NCI-H2227 (cell line): ENCODE data around the gene OR4D2.

Experiments used
- DNase-seq: peaks from one replicate; lab custom pipeline; 2025; ENCODE audit not compliant: unreplicated experiment; lab: John Stamatoyannopoulos, UW

The OR4D2 gene

DNA sequence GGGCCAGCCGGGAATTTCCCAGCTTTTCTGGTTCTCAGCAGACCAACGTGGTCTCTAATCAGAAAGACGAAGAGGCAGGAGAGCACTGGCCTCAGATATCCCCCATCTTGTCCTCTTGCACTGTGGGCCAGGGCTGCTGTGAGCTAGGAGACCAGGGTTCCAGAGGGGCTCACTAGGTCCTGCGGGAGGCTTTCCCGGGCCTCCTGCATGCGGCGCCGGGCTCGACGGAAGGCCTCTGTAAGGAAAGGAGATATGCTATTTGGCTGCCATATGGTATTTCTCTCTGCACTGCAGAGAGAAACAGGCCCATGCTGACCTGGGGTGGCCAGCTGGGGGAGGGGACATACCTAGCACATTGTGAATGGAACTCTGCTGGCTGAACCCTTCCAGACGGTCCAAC lies 39.2 kb downstream of the OR4D2 start:
- DNase-seq, result no peak

DNA sequence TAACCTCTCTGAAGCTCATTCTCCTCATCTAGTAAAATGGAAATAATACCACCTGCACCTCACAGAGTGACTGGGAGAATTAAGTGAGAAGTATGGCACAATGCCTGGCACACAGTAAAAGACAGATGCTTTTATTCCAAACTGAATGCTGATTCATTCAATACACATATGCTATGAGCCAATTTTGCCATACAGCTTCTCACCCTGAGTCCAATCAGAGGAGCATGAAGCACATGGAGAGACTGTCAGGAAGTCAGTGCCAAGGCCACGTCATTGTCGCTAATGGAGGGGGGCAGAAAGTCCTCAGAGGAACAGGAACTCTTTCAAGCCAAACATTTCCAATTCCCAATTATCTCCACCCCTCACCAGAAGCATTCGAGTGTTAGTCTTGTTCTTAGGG lies 40.7 kb downstream of the OR4D2 start:
- no peak for DNase-seq

DNA sequence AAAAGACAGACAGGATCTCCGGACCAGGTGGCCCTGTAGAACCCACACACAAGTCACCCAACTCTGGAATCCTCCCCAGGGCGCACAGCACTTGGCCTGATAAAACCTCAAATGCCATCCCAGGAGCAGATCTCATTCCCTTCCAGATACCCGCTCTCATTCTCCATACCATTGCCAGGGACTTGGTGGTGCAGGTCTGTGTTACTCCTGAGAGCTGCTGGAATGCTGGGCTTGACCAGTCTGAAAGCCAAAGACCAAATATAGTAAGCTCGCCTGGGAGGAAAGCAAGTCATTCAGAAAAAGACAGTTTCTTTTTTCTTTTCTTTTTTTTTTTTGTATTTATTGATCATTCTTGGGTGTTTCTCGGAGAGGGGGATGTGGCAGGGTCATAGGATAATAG lies 41.6 kb downstream of the OR4D2 start:
- no peak for DNase-seq

DNA sequence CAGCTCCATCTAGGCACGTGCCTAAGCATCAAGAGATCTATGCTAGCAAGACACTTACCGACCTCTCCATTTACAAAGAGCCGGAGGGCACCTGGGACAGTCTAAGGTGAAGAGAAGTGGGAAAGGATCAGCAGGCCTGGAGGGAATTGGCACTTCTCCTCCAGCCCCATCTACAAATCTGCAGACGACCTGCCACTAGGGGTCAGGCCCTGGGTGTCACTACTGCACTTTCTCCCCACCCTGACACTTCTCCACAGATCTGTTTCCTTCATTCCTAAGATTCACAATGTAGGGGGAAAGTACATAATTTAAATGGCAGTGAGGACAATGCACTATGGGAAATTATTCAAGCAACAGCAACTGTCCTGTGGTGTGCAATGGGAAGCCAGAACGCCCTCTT lies 44.1 kb downstream of the OR4D2 start:
- no peak for DNase-seq

DNA sequence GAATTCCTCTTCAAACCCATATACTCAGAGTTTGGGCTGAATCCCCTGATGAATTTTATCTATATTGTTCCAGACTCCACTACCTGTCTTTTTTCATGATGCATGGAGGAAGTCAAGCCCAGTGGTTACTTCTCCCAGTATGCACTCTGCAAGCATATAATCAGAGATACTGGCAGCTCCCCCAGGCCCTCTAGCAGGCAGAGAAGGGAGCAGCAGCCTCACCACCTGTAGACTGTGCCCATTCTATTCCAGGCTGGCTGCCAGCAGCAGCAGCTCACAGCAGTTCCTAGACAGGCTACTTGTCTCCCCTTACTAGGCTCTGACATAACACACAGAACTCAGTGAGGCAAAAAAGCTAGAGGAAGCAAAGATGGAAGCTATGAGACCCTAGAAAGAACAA lies 48.9 kb downstream of the OR4D2 start:
- DNase-seq, result no peak

DNA sequence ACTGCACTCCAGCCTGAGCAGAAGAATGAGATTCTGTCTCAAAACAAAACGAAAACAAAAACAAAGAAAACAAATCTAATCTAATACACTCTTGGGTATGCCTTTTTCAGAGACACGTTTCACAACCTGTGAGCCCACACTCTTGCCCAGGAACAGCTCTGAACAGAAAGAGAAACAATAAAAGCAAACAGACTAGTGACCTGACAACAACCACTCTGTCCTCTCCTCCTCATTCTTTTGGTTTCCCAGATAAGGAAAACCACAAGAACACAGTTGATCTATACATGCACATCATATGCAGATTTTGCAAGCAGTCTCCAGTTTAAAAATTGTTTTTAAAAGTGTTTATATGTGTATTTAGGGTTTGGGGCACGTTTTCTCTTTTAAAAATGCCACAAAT lies 51.0 kb downstream of the OR4D2 start:
- DNase-seq, result no peak

DNA sequence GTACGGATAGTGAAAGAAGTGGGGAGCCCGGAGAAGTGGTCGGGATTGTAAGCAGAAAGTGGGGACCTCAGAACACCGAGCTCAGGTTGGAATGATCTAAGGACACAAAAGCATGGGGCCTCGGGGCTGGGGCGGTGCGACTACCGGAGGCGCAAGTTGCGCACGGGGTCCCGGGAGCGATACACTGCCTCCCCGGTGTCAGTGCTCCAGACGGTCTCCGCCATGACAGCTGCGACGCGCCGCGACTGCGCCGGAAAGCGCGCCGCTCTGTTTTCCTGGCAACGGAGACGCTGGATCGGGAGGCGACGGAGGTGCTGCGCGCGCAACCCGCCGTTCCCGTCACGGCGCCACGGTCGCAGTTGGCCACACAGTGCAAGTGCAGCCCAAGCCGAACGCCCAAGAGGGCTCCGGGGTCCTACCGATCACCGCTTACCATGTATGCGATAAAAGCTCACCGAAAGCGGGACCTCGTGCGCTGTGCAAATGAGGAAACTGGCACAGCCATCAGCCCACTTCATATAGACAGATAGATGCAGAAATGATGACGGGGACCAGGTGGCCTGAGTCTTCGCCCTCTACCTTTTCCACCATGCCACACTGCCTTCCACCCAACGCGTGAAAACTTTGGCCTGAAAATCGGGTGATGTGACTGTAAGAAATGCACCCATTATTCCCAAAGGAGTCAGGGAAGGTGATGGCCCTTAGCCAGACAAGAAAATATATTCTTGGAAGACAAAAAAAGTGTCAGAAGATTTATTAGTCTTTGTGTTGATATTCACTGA lies 52.4 kb downstream of the OR4D2 start, which contains the start of gene MKS1:
Gene MKS1, minus strand, starts transcription at position 249 of the 782 bp plus-strand sequence. Its CDS starts 25 bp downstream, at position 224.
- DNase-seq, result peak; percentile 98

DNA sequence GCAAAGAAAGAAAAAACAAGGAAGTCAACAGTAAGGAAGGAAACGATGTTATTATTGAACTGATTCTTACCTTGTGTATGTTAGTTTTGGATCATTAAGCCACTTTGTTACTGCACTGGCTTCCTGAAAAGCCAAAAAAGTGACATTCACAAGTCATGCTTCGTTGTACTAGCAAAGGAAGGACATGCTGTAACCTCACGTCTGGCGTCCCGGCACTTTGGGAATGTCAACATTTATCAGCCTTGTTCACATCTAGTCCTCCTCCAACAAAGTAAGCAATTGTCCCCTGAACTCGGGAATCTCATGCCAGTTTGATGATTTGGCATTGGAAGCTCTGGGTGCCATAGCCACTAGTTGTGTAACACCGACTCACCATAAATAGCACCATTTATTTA lies 53.0 kb downstream of the OR4D2 start:
- DNase-seq, result no peak
